Spleen (tissue), 11 donors: ENCODE results near the gene CTNNA2. TPM values are rescaled to one million over a fixed set of nuclear protein-coding genes. Genes with fewer than 3 reads are reported as not detected.

Experiments used
- DNase-seq: peaks from one replicate; pipeline ENCODE4 v3.0.0-alpha.2; 2020
- H3K27ac ChIP-seq, 8 donors: fragments of 200-600 bp; sonication (generic) in 7 of 8; 1 replicate in 4 of 8; 2 replicates in 4 of 8; pipeline versions ENCODE4 v1.5.0 to v1.8.0; 2016 to 2021; ENCODE audit warnings: inconsistent platforms in 4 of 8, mild to moderate bottlenecking in 4 of 8, moderate library complexity in 1 of 8
- H3K27me3 ChIP-seq, 7 donors: fragments of 200-600 bp; sonication (generic) in 6 of 7; replicated peaks in 1 of 7; 1 replicate in 4 of 7; 2 replicates in 3 of 7; pipeline versions ENCODE4 v1.5.0 to v1.8.0; 2016 to 2021; ENCODE audit warnings: inconsistent platforms in 3 of 7, mild to moderate bottlenecking in 1 of 7
- H3K36me3 ChIP-seq, 6 donors: fragments of 200-600 bp; sonication (generic) in 5 of 6; 1 replicate in 4 of 6; 2 replicates in 2 of 6; pipeline versions ENCODE4 v1.5.0 to v1.8.0; 2016 to 2021; ENCODE audit warnings: inconsistent platforms in 2 of 6
- H3K4me1 ChIP-seq, 6 donors: fragments of 200-600 bp; sonication (generic) in 5 of 6; 1 replicate in 3 of 6; 2 replicates in 3 of 6; pipeline versions ENCODE4 v1.5.0 to v1.8.0; 2016 to 2021; ENCODE audit warnings: inconsistent platforms in 3 of 6
- H3K4me3 ChIP-seq, 8 donors: fragments of 200-600 bp; sonication (generic) in 7 of 8; 1 replicate in 4 of 8; 2 replicates in 4 of 8; pipeline versions ENCODE4 v1.5.0 to v1.8.0; 2016 to 2021; ENCODE audit warnings: inconsistent platforms in 4 of 8, mild to moderate bottlenecking in 4 of 8, moderate library complexity in 2 of 8
- H3K9me3 ChIP-seq, 8 donors: fragments of 200-600 bp; sonication (generic) in 7 of 8; 1 replicate in 4 of 8; 2 replicates in 4 of 8; pipeline versions ENCODE4 v1.5.0 to v1.8.0; 2016 to 2021; ENCODE audit warnings: inconsistent platforms in 4 of 8
- POLR2A ChIP-seq, 3 donors: fragments of 450-650 bp; IDR thresholded peaks; one replicate each; pipeline ENCODE4 v1.5.1; 2017; ENCODE audit warnings: antibody characterized with exemption in 3 of 3, mild to moderate bottlenecking in 1 of 3
- POLR2AphosphoS5 ChIP-seq, 3 donors: sonication (generic); formaldehyde crosslinking; IDR thresholded peaks; one replicate each; pipeline ENCODE4 v1.5.1; 2017; ENCODE audit warnings: antibody characterized with exemption in 3 of 3
- WGBS, 5 donors: extraction: QIAGEN DNeasy Blood & Tissue Kit in 3 of 5; methylation state at CpG; one replicate each; pipeline versions ENCODE4 v1.1.5 to v1.1.7; 2013 to 2018; 5-methylcytosine and 5-hydroxymethylcytosine counted together
- intact Hi-C: fragments of 100-400 bp; cut with DNase I; formaldehyde crosslinking; loops from one replicate; pipeline ENCODE4 v1.15.0; 2023; ENCODE audit warnings: low total_unique reads
- polyA plus RNA-seq, 3 donors: library from polyadenylated mRNA; stranded (reverse); fragments of 200-250 nt; gene quantifications; one replicate each; pipeline ENCODE4 v1.2.1, GENCODE V29; 2013
- total RNA-seq, 7 donors: library from RNA; depleted of rRNA in 3 of 7; stranded (reverse); fragments of >200 nt in 3 of 7; fragmentation: NEBNext Ultra II Directional in 4 of 7; extraction: Animal tissue kit (Norgen Biotek cat#: 25700) in 4 of 7; gene quantifications; one replicate each; pipeline versions ENCODE4 v1.1.0 to v1.2.1, GENCODE V29; 2016 to 2021
- TF ChIP-seq, protein P1 (sequence below), 11 experiments: fragments of 200-600 bp in 7 of 11; fragments of 450-650 bp in 4 of 11; sonication (generic) in 4 of 11; IDR thresholded peaks in 8 of 11; conservative IDR thresholded peaks in 3 of 11; 1 replicate in 7 of 11; 2 replicates in 4 of 11; pipeline versions ENCODE4 v1.4.0 to v1.8.0; 2016 to 2021; ENCODE audit warnings: antibody characterized with exemption in 11 of 11, inconsistent platforms in 4 of 11, mild to moderate bottlenecking in 1 of 11
- donor health status: healthy with polysubstance abuse.
- donor health status: DM: no; HTN: no; CAD: no; lungs with moderate emphysema.
- donor health status: DM: no; HTN: no; CAD: no.
- donor health status: Bipolar disorder and iron deficiency.
- donor health status: healthy.
- donor health status: DM: no; HTN: no; CAD: no.
- donor health status: DM: yes; HTN: yes; CAD: no.

The CTNNA2 gene
- total and polyA plus RNA-seq, 10 donors = not detected

DNA sequence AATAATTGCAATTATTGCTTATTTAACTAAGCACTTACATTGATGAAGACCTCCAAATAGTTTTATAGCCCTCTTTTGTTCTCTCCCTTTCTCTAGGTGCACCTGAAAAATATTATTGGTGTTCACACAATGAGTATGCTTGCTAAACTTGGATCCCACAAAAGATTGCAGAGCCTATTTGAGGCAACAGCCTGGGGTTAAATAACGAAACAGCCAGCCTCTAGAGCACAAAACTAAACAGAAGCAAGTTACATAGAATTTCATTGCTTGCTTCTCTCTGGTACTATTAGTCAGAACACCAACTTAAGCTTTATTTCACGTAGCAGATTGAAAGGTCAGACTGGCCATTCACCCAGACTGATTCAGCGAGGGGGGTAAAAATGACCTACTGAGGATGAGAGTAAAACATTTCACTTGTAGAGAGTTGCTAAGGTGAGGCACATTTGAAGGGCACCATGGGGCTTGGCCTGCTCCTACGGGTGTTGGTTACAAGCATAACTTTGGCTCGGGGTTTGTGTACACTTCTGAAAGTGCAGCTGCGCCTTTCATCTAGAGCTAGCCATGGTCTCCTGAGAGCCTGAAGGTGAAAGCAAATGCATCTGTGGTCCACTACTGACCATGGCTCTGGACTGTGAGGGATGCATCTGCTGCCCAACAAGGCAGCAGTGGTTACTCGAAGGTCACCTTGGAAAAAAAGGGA is 1016.8 kb downstream of the CTNNA2 start:
- Histone ChIP-seq H3K9me3 (peaks cover 0 to 4% (median 0%) of the 10 kb centered on the region in 8 donors), H3K27me3 (no peaks in the 10 kb centered on the region), H3K36me3 (no peaks in the 10 kb centered on the region), H3K27ac (no peak overlapping the region), H3K4me1 (no peaks in the 10 kb centered on the region), H3K4me3 (no peak overlapping the region)
- WGBS, 5 donors = 71 to 88% (median 79%) methylated on average over 7 of the region's 7 CpGs
- intact Hi-C loops = no loop called here
- TF ChIP-seq POLR2AphosphoS5 (IDR thresholded peaks at IDR 0.05) = no peak
- TF ChIP-seq POLR2A (IDR thresholded peaks at IDR 0.05) = no peak
- DNase-seq = no peak

DNA sequence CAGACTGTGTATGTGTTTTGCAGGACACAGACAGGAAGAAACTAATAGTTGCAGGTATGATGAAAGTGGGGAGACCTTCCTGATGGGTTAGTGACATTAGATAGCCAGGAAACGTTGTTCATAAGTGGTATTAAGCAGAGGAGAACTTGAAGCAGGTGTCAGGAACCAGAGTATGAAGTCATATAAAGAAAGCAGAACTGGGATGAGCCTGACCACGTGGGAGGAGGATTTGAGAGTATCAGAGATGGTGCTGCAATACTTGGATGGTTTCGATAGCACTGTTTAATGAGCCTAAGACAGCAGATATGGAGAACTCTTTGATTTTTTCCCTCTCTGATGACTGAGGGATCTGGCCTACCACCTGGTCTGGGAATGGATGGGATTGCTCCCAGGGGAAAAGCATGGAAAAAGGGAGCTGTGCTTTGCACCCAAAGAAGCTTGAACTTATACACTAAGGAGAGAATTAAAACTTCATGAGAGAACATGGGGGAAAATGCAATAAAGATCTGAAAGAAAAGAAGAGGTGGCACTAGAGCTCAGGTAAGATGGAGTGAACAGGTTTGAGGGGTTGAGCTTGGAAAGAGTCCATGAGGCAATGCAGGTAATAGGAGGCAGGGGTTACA is 1017.7 kb downstream of the CTNNA2 start:
- Histone ChIP-seq H3K4me3 (no peak overlapping the region), H3K36me3 (no peaks in the 10 kb centered on the region), H3K27me3 (no peaks in the 10 kb centered on the region), H3K9me3 (peaks cover 0 to under 1% (median 0%) of the 10 kb centered on the region in 8 donors), H3K27ac (no peak overlapping the region), H3K4me1 (no peaks in the 10 kb centered on the region)
- TF ChIP-seq POLR2A (IDR thresholded peaks at IDR 0.05) (no peak), POLR2AphosphoS5 (IDR thresholded peaks at IDR 0.05) (no peak)
- TF ChIP-seq, protein P1, sequence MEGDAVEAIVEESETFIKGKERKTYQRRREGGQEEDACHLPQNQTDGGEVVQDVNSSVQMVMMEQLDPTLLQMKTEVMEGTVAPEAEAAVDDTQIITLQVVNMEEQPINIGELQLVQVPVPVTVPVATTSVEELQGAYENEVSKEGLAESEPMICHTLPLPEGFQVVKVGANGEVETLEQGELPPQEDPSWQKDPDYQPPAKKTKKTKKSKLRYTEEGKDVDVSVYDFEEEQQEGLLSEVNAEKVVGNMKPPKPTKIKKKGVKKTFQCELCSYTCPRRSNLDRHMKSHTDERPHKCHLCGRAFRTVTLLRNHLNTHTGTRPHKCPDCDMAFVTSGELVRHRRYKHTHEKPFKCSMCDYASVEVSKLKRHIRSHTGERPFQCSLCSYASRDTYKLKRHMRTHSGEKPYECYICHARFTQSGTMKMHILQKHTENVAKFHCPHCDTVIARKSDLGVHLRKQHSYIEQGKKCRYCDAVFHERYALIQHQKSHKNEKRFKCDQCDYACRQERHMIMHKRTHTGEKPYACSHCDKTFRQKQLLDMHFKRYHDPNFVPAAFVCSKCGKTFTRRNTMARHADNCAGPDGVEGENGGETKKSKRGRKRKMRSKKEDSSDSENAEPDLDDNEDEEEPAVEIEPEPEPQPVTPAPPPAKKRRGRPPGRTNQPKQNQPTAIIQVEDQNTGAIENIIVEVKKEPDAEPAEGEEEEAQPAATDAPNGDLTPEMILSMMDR (IDR thresholded peaks at IDR 0.05 in 8 of 11, conservative IDR thresholded peaks at IDR 0.05 in 3 of 11) = no peak
- intact Hi-C loops = no loop called here
- WGBS, 5 donors = 28 to 48% (median 41%) methylated on average over 3 of the region's 3 CpGs
- no peak for DNase-seq

DNA sequence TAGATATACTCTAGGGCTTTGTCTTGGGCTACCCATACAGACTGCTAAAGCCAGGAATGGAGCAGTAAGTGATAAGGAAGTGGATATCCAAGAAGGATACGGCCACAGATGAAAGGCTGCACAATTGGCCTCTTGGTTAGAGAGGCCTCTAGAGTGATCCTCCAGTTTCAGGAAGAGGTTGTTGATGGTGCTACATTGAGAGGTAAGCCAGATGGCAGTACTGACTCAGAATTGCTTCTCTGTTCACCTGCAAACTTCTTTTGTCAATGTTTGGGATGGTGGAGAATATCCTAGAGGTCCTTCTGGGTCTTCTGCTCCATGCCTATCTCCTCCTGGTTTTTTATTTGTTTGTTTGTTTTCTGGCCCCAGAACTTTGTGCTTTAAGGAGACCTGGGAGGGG is 1018.5 kb downstream of the CTNNA2 start:
- 83 to 94% (median 88%) methylated on average over 1 of the region's 1 CpG for WGBS, 5 donors
- TF ChIP-seq POLR2A (IDR thresholded peaks at IDR 0.05) = no peak
- TF ChIP-seq POLR2AphosphoS5 (IDR thresholded peaks at IDR 0.05) = no peak
- TF ChIP-seq, protein P1 (IDR thresholded peaks at IDR 0.05 in 8 of 11, conservative IDR thresholded peaks at IDR 0.05 in 3 of 11) = no peak
- Histone ChIP-seq H3K36me3 (no peaks in the 10 kb centered on the region), H3K27ac (no peak overlapping the region), H3K4me3 (no peak overlapping the region), H3K27me3 (no peaks in the 10 kb centered on the region), H3K9me3 (no peaks in the 10 kb centered on the region), H3K4me1 (no peaks in the 10 kb centered on the region)
- intact Hi-C loops = no loop called here
- no peak for DNase-seq

DNA sequence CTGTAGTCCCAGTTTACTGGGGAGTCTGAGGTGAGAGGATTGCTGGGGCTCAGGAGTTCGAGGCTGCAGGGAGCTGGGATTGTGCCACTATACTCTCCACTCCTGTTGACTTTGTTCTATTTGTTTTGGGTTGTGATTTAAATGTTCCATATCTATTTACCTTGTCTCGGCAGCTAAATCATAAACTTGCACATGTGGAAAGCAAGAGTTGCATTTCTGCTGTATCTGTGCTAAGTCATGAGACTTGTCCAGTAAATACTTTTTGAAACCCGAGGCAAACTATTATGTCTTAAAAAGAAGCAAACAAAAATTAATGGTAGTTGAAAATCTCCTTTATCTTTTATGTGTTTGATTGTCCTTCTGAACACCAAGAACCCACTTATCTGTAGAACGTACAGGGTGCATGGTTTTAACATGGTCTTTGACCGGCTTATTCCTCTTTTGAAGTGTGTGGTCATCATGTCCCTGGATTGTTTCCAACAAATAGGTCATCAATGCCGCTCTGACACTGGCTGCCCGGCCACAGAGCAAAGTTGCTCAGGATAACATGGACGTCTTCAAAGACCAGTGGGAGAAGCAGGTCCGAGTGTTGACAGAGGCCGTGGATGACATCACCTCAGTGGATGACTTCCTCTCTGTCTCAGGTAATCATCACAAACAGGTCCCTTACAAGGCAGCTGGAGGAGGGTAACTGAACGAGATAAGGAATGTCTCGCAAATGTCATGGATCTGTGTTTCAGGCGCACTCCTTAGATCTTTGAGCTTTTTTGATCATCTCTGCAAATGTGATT is 1032.8 kb downstream of the CTNNA2 start:
- H3K4me1 ChIP-seq = no peaks in the 10 kb centered on the region
- no peak overlapping the region for H3K27ac ChIP-seq
- H3K27me3 ChIP-seq = no peaks in the 10 kb centered on the region
- 68 to 85% (median 83%) methylated on average over 13 of the region's 13 CpGs for WGBS, 5 donors
- H3K36me3 ChIP-seq = no peaks in the 10 kb centered on the region
- H3K4me3 ChIP-seq = no peak overlapping the region
- no peak for DNase-seq
- TF ChIP-seq POLR2A (IDR thresholded peaks at IDR 0.05) = no peak
- TF ChIP-seq POLR2AphosphoS5 (IDR thresholded peaks at IDR 0.05) = no peak
- TF ChIP-seq, protein P1 (IDR thresholded peaks at IDR 0.05 in 8 of 11, conservative IDR thresholded peaks at IDR 0.05 in 3 of 11) = no peak
- peaks cover 0 to 9% (median 1%) of the 10 kb centered on the region in 8 donors for H3K9me3 ChIP-seq
- intact Hi-C loops = no loop called here
